Activated CD4-positive, CD25-positive, alpha-beta regulatory T cell (primary cell): ENCODE measurements around the gene MORN5.

Experiments
- DNase-seq, 4 experiments: peaks; one replicate each; lab custom pipeline; 2025; lab: John Stamatoyannopoulos, UW

The MORN5 gene

DNA sequence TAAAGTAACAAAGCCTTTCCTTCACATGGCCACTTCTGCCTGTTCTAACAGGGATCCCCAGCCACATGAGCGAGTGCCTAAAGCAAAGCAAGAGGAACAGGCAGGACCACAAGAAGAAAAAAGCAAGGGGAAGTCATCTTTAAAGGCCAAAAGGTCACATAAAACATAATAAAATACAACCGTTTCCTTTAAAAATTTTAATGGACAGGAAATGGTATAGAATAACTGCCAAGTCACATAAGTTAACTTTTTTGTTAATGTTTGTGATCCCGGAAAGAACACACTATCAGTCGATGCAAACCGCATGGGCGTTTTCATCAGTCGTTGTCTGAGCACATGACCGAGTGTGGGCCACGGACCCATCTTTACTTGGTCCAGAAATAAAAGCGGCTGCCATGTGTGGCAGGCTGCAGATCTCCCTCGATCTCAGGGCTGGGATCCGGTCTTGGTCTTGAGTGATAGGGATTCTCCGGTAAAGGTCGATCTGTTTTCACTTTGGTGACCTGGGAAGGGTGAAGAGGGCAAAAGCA lies 15.8 kb upstream of the MORN5 start:
- DNase-seq: no peak

DNA sequence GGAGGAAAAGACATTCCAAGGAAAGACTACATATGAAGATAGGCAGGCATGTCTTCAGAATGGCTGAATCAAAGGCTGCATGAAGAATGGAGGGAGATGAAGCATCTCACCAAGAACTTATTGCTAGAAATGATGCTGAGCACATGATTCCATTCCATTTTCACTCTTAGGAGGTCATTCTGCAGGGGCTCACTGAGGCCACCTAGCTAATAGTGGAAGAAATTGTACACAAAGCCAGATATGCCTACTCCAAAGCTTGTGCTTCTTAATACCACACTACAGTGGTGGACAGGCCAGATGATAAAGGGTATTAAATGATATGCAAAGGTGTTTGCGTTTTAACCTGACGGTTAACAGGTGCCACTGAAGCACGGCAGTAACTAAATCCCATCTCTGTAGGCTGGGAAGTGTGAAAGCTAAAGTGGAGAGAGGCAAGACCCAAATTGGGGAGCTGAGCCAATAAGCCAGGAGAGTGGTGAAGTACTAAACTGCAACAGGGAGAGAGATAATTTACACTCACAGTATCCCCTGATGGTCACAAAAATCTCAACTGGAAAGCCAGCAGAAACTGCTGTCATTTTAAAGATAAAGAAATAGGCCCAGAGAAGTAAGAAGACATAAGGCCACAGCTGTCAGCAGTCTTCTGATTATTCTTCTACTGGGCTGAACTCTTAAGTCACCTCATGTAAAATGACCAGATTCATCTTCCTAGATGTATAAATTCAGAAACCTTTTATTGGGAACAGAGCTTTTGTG lies 14.7 kb upstream of the MORN5 start:
- DNase-seq: no peak

DNA sequence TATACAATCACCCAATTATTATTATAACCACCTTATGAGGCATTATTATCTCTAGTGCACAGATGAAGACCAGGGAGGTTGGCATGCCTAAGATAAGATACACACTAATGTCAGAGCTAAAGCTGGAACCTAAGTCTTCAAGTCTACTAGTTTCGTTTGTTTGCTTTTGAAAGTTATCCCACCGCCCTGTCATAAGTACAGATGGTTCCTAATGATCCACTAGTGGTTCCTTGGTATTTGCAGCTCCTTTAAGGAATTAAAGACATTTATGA lies 14.2 kb upstream of the MORN5 start:
- DNase-seq: no peak

DNA sequence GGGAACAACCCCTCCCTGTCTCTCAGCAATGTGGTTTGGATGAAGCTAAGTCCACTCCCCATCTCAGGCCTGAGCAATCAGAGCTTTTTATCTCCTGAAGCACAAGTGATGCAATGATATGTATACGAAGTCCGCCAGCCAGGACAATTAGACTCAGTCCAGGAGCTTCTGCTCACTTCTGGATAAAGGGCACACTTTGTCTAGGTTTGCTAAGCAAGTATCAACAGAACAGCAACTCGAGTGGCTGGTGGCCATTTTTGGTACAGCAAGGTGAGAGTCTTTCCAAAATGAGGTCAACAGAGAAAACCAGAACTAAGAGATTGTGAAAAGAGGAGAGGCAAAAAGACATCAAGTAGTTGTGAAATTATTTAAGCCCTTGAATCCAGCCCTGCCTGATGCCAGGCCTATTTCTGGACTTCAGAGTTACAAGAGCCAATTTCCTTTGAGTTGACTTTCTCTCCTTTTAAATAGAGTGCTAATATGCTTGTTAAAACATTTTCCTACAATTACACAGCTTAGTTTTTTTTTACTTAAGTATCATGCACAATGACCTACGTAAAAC lies 8.4 kb upstream of the MORN5 start:
- DNase-seq: no peak

DNA sequence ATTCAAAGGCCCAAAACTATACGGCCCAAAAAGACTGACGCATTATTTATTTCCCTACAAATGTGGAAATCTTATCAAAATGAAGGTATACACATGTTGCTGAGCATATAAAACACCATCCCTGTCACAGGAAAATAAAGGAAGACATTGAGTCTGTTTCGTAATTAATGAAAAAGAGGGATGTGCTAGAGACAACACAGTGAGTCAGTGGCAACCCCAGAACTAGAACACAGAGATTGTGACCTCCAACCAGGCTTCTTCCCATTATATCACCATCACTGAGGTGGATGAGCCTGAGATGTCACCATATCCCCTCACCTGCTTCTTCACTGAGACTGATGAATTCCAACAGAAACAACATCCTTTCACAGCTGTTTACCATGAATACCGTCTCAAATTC lies 3.9 kb upstream of the MORN5 start:
- DNase-seq: no peak

DNA sequence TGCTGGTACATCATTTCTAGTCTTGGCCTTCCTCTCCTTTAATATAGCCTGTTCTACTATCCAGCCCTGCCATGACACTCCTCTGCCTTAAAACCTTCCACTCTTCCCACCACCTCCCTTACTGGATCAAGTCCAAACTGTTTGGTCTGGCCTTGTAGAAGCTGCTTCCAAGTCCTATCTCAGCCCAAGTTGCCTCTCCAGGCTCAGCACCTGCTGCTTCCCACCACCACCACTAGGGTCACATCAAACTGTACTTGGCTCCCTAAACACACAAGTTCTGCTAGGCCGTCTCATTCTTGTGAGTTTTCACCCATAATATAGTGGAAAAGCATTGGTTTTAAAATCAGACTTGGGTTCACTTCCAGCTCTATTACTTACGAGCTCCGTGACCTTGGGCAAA lies 1.5 kb upstream of the MORN5 start:
- DNase-seq: no peak

DNA sequence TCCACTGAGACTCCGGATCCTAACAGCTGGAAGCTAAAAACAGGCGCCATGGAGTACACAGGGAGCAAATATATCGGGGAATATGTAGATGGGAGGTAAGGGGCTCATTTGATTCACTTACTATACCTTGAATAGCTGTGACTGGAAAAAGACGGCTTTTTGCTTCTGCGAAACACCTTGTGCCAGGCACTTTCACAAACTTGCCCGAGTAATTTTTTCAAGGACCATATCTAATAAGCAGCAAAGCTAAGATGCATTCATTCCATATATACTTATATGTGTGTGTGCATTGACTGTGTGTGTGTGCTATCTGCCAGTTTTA lies 178 bp downstream of the MORN5 start:
- DNase-seq: no peak

DNA sequence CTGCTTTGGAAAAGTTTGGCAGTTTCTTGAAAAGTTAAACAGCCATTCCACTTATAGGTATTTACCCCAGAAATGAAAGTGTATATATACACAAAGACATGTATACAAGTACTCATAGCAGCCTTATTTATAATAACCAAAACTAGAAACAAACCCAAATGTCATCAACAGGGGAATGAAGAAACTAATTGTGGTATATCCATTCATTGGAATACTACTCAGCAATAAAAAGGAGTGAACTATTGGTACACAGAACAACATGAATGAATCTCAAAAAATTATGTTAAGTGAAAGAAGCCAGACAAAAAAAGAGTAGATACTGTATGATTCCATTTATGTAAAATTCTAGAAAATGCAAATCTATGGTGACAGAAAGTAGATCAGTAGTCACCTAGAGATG lies 2.7 kb downstream of the MORN5 start:
- no peak for DNase-seq

DNA sequence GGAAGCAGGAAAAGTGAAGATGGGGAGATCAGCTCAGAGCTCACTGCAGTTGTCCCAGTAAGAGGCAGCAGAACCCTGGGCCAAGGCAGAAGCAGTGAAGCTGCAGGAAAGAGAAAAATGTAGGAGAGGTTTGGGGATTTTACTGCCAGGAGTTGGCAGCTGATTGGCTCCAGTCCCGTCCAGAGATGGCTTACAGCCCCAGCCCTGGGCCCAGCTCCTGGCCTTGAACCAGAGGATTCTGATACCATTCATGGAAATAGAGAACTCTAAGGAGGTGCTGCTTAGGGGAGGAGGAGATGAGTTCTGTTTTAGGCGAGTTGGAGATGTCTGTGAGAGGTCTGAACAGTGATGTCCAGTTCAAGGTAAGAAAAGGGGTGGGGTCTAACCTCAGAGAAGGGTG lies 4.6 kb downstream of the MORN5 start:
- no peak for DNase-seq

DNA sequence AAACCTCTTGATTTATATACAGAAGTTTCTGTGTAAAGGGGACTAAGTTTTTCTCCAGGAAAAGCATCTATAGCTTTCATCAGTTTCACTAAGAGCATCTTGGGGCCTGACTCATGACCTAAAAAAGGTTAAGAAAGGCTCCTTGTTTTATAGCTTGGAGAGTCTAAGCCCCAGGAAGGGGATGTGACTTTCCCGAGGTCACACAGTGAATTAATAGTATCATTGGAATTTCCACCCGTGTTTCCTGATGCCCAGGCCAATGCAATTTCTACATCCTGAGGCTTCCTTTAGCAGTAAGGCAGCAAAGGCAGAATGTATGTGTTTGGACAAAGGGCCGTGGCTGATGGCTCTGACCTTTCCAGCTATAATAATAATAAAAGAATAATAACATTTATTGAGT lies 8.6 kb downstream of the MORN5 start:
- DNase-seq: no peak

DNA sequence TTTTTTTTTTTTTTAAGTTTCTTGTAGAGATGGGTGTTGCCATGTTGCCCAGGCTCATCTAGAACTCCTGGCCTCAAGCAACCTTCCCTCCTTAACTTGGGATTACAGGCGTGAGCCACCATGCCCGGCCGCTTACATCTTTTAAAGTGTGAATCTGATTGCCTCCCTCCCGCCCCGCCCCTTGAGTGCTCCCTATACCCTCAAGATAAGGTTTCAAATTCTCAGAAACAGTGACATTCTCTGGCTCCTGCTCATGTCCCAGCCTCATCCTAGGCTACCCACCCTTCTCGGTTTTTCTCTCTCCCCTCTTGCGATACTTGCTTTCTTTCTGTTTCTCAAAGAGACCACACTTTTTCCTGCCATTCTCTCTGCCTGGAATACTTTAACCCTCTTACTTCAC lies 12.4 kb downstream of the MORN5 start:
- DNase-seq: no peak

DNA sequence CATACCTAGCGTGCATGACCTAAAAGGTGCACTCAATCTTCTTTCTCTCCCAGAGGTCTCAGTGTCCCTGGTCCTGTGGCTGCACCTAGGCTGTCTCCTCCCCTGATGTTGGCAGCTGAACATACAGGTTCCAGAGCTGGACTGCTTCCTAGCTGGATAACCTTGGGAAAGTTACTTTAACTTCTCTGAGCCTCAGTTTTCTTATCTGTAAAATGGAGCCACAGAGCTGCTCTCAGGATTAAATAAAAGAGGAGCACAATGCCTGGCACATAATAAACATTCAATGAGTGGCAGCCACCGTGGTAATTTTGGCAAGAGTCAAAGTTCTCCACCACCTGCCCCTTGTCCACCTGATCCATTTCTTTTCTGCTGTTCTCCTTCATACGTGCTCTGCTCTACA lies 14.0 kb downstream of the MORN5 start:
- no peak for DNase-seq

DNA sequence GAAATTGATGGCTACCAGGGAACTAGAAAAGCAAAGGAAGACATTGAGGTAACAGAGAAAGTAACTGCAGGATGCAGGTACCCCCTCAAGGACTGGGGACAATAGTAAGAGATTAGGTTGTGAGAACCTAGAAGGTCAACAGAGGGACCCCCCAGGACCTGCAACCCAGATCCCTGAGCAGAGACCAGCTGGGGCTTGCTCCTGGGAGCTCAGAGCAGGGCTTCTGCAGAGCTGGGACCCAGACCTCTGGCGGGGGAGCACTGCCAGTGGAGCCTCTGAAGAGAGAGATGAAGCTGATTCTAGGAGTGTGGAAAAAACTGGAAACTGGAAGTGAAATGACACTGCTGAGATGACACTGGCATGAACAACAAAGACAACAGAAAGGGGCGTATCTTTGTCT lies 17.2 kb downstream of the MORN5 start:
- DNase-seq: no peak

DNA sequence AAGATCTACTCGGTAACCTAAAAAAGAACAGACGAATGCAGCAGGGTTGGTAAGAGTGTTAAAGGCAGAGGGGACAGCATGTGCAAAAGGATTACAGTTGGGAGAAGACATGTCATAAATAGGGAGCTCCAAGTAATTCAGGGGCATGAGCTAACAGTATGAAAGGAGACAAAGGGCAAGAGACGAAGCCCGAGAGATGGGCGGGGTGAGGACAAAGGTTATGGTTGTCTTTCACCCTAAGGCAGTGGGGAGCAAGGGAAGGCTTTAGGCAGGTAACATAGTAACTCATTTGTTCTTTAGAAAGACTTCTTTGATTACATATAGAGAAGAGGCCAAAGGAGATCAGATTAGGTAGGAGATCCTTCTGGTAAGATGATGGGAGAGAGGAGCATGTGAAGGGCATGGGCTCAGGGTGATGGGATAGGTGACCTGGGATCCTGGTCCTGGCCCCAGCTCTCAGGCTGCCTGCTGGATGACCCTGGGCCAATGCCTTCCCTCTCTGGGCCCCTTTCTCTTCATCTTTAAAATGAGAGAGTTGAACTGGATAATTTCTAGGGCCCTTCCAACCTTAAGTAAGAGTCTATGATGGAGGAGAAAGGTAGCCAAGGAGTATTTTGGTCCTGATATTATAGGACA lies 19.5 kb downstream of the MORN5 start:
- no peak for DNase-seq

DNA sequence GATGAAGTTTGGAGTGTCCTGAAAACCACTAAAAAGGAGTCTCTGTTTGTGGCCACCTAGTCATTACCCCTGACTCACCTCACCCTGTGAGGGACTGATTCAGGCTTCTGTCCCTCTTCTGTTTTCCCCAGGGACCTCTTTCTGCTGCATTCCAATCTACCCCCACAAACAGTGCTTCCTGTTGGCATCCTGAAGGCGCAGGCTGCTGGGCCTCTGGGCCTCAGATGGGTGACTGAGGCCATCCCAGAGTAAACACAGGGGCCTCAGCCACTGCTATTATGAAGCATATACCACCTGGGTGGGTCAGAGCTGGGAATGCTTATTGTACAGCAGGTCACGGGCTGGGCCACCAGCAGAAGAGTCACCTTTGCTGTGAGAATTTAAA lies 20.0 kb downstream of the MORN5 start:
- no peak for DNase-seq

DNA sequence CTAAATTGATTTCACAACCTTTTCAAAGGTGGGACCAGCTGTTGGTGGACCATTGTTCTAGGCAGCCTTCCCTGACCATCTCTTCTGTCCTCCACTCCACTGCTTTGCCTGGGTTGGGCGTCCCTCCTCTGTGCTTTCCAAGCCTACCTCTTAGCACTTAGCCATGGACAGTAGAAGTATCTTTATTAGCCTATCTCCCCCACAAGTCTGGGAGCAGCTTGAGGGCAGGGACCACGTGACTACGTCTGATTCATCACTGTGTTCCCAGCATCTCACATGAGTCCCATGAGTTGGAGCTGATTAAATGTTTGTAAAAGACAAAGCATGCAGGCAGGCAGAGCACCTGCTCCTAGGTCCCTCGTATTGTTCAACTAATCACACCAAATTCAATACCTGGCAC lies 20.9 kb downstream of the MORN5 start:
- DNase-seq: no peak

DNA sequence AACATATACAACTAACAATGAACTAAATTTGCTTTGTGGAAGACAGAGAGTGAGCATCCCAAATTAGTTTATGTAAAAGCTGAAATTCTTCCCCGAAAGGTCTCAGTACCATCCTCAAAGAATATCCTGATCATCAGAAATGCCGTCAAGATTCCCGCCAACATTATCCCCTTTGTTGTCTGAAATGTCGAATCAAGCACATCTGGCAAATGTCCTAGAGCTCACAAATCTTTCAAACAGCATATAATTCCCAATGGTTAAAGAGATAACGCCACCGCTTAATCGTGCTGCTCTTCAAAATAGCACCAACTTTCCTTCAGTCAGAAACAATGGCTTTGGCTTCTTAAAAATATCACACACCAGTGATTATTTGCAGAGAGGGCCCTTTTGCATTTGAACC lies 23.8 kb downstream of the MORN5 start:
- DNase-seq: no peak

DNA sequence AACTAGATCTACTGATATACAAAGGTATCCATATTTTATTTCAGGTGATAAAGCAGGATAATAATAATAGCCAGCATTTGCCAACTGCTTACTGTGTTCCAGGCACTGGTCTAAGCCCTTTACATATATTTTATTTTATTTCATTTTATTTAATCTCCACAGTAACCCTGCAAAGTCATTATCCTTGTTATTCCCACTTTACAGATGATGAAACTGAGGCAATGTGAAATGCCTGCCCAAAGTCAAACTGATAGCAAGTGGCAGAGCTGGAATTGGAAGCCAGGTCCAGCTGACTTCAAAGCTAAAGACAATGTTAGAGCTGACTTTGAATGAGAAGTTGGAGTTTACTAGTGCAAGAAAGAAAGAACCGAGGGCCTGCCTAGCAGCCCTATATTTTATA lies 24.8 kb downstream of the MORN5 start:
- DNase-seq: no peak

DNA sequence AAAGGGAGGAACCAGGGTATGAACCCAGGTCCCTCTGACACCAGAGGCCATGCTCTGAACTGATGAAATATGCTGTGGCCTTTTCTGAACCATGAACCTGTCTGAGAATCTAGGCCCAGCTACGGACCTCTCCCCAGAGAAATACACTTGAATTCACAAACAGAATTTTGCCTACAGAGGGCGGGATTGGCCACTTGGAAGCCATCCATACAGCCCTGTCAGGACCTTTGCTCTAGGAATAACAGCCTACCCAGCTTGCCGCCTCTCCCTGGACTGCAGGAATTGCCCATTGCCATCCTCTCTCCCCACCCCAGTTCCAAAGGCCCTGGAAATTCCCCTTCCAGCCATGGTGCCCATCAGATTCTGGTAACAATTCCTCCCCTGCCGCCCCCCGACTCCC lies 26.6 kb downstream of the MORN5 start:
- DNase-seq: no peak

DNA sequence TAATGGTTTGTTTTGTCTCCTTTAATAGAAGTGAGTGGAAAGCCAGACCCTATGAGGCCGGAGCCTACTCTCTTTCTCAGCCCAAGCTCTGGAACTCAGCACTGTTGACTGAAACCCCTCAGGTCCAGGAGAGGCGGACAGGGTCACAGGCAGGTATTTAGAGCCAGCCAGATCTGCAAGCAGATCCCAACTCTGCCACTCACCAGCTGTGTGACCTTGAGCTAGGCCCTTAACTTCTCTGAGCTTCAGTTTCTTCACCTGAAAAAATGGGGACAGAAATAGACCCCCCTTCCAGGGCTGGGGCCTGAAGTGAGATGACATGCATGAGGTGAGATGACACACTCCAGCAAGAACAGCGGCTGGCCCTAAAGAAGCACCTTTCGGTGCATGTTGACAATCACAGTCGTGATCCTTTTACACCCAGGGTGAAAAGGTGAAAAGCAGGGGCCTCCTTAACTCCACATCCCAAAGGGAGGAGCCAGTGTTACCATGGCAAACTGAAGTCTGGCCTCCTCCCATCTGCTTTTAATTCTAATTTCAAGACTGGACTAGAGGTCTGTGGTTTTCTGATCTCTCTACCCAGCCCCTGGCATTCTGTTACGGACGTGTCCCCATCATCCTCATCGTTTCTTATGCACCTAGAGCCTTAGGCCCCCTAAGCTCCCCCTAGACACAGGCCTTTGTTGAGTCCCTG lies 27.2 kb downstream of the MORN5 start:
- no peak for DNase-seq

DNA sequence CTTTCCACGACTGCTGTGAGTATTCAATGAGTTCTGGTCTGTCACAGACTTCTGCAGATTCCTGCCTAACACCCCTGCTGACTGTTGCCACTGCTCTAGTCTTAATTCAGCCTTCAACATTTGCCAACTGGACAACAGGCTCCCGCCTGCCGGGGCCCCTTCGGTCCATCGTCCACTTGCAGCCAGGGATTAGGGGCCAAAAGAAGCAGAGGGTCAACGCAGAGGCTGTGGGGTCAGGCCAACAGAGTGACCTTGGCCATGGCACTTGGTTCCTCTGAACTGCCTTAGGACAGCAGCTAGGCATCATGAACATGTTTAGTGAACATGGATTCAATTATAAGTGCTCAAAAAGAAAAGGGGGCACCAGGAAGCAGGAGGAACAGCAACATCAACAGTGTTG lies 28.7 kb downstream of the MORN5 start:
- DNase-seq: no peak

DNA sequence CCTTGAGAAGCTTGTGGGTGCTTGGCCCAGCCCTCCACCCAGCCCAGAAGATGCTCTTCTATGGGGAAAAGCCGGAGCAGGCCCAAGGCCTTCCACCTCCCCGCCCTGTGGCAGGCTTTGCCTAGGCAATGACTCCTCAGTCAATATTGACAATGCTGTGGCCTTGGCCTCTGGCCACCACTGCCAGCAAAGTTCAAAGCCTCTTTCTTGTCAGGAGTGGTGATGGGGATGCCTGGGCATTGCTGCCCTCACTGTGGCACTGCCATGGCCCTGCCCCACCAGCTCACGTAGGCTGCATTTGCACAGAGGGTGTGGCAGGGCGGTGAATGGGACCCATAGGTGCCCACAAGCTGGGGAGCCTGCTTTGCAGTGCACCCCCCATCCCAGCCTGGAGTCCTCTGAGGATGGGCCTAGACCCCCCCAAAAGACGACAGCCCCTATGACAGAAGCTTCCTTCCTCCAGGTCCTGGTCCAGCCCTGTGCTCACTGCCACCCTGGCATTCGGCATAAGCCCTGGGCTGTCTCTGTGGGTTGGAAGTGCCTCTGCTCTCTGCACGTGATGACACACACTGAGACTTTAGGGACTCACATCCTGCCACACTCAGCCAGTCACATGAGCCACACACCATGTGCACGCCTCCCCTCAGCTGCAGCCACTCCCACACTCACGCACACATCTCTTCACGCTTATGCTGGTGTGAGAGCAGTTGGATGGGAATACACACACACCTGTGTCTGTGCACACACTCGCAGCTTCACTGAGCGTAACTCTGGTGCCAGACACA lies 31.1 kb downstream of the MORN5 start:
- DNase-seq: no peak

DNA sequence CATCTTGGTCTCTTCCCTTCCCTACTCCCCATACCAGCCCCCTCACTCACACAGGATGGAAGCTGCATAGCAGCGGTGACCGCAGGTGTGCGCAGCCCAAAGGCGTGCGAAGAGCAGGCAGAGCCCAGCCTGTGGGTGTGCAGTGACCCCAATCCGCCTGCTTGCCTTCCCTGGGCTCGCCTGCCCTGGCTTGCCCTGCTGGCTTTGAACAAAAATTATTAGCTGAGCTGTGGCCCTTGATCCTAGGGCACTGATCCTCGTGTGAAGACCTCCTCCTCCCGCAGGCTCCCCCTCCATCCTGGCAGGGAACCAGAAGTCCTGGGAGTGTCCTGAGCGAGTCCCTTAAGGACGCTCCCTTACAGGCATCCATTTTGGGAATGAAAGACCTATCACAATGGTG lies 31.9 kb downstream of the MORN5 start:
- DNase-seq: no peak
